ENCODE measurements around the gene F8. TPM values are rescaled to one million over a fixed set of nuclear protein-coding genes. Genes with fewer than 3 reads are reported as not detected.
A peak's percentile ranks its signal among the peaks of the same experiment; 100 is the strongest.

The F8 gene
- total and polyA plus RNA-seq, 2 donors (not counting 1 experiment from before 2014, with no cell fraction given): 4.5 to 7.9 TPM

DNA sequence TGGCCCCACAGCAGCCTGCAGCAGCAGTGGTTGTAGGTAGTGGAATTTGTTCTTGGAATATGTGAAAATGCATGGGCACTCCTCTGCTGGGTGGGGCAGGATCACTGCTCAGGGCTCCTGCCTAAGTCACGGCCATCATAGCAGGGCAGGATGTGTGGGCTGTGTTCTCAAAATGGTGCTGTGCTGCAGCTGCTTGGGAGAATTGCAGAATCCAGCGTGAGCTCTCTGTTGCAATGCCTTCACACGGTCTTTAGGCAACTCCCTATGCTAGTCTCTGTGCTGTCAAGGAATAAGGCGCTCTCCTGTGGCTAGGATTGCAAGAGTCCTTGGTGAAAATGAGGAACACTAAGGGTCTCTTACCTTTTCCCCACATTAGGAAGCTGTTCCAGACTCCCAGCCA, 42.9 kb downstream of the F8 start:
- Histone ChIP-seq H3K36me3 (ENCODE audit: control insufficient read depth, insufficient read depth, low read length) (no peaks in the 10 kb centered on the region), H3K4me2 (ENCODE audit: extremely low read depth, insufficient read depth, low read length) (no peak overlapping the region), H3K27ac (ENCODE audit: insufficient read depth, low read length) (no peak overlapping the region), H3K79me2 (ENCODE audit: control insufficient read depth, insufficient read depth, low read length) (no peaks in the 10 kb centered on the region), H3K27me3 (ENCODE audit: control insufficient read depth, insufficient read depth, low read length) (no peaks in the 10 kb centered on the region), H3K4me3 (replicated peaks in 1 of 4; ENCODE audit: control extremely low read depth in 1 of 4, insufficient read depth in 1 of 4, low read depth in 3 of 4, low read length in 4 of 4) (no peak overlapping the region), H4K20me1 (ENCODE audit: control insufficient read depth, extremely low read depth, insufficient read depth, low read length) (no peaks in the 10 kb centered on the region), H3K9me3 (ENCODE audit: control insufficient read depth, insufficient read depth, low read depth, low read length) (no peaks in the 10 kb centered on the region), H3K9ac (ENCODE audit: insufficient read depth, low read length) (no peak overlapping the region), H3K4me1 (ENCODE audit: control insufficient read depth, extremely low read depth, insufficient read depth, low read length) (no peaks in the 10 kb centered on the region), H2AFZ (ENCODE audit: low read length) (peak overlapping the region; percentile 9)
- TF ChIP-seq EZH2 (IDR thresholded peaks at IDR 0.05; ENCODE audit: low read length, missing control alignments): no peak
- TF ChIP-seq, protein P1, sequence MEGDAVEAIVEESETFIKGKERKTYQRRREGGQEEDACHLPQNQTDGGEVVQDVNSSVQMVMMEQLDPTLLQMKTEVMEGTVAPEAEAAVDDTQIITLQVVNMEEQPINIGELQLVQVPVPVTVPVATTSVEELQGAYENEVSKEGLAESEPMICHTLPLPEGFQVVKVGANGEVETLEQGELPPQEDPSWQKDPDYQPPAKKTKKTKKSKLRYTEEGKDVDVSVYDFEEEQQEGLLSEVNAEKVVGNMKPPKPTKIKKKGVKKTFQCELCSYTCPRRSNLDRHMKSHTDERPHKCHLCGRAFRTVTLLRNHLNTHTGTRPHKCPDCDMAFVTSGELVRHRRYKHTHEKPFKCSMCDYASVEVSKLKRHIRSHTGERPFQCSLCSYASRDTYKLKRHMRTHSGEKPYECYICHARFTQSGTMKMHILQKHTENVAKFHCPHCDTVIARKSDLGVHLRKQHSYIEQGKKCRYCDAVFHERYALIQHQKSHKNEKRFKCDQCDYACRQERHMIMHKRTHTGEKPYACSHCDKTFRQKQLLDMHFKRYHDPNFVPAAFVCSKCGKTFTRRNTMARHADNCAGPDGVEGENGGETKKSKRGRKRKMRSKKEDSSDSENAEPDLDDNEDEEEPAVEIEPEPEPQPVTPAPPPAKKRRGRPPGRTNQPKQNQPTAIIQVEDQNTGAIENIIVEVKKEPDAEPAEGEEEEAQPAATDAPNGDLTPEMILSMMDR (conservative IDR thresholded peaks at IDR 0.05 in 1 of 2, IDR thresholded peaks at IDR 0.05 in 1 of 2; ENCODE audit: low read depth in 1 of 2, low read length in 2 of 2): no peak
- peak in 1 of 2 donors; percentile 0 for DNase-seq (ENCODE audit: low read depth in 2 of 2)

DNA sequence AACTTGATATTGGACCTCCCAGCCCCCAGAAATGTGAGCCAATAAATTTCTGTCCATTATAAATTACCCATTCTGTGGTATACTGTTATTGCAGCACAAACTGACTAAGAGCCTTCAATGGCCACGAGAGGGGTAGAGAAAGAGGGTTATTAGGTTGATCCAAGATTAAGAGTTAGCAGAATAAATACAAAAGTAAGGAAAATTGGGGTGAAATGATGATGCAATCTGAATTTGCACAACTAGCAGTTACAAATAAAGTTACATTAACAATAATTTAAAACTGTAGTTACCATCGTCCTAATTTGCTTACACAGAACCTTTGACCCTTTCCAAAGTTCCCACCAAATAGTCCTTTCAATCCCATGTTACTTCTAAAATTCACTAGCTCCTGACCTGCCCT, 54.2 kb downstream of the F8 start:
- no peaks in the 10 kb centered on the region for H4K20me1 ChIP-seq (ENCODE audit: control insufficient read depth, extremely low read depth, insufficient read depth, low read length)
- no peaks in the 10 kb centered on the region for H3K79me2 ChIP-seq (ENCODE audit: control insufficient read depth, insufficient read depth, low read length)
- H3K27ac ChIP-seq (ENCODE audit: insufficient read depth, low read length): no peak overlapping the region
- H3K9me3 ChIP-seq (ENCODE audit: control insufficient read depth, insufficient read depth, low read depth, low read length): no peaks in the 10 kb centered on the region
- H3K4me1 ChIP-seq (ENCODE audit: control insufficient read depth, extremely low read depth, insufficient read depth, low read length): no peaks in the 10 kb centered on the region
- no peak for DNase-seq (ENCODE audit: low read depth in 2 of 2)
- H3K9ac ChIP-seq (ENCODE audit: insufficient read depth, low read length): no peak overlapping the region
- H3K36me3 ChIP-seq (ENCODE audit: control insufficient read depth, insufficient read depth, low read length): no peaks in the 10 kb centered on the region
- H3K4me3 ChIP-seq (replicated peaks in 1 of 4; ENCODE audit: control extremely low read depth in 1 of 4, insufficient read depth in 1 of 4, low read depth in 3 of 4, low read length in 4 of 4): no peak overlapping the region
- no peak overlapping the region for H3K4me2 ChIP-seq (ENCODE audit: extremely low read depth, insufficient read depth, low read length)
- H2AFZ ChIP-seq (ENCODE audit: low read length): no peak overlapping the region
- no peaks in the 10 kb centered on the region for H3K27me3 ChIP-seq (ENCODE audit: control insufficient read depth, insufficient read depth, low read length)
- no peak for TF ChIP-seq EZH2 (IDR thresholded peaks at IDR 0.05; ENCODE audit: low read length, missing control alignments)
- TF ChIP-seq, protein P1 (conservative IDR thresholded peaks at IDR 0.05 in 1 of 2, IDR thresholded peaks at IDR 0.05 in 1 of 2; ENCODE audit: low read depth in 1 of 2, low read length in 2 of 2): no peak

DNA sequence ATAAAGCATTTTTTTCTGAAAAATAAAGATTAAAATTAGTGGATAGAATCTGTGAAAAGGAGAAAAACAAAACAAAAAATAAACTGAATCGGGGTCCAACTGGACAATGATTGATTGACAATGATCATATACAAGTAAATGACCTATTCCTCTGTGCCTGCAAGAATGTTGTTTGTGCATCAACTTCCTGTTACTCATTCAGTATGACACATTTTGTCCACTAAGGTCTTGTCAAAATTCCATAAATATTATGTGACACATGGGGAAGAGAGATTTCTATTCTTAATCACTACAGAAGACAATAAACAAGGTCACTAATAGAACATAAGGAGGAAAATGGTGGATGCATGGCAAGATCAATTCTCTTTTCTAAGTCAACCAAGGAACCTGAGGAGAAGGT, 54.9 kb downstream of the F8 start:
- H3K36me3 ChIP-seq (ENCODE audit: control insufficient read depth, insufficient read depth, low read length): no peaks in the 10 kb centered on the region
- DNase-seq (ENCODE audit: low read depth in 2 of 2): peak in 1 of 2 donors; percentile 3
- H3K27ac ChIP-seq (ENCODE audit: insufficient read depth, low read length): no peak overlapping the region
- H3K4me2 ChIP-seq (ENCODE audit: extremely low read depth, insufficient read depth, low read length): no peak overlapping the region
- no peak overlapping the region for H3K4me3 ChIP-seq (replicated peaks in 1 of 4; ENCODE audit: control extremely low read depth in 1 of 4, insufficient read depth in 1 of 4, low read depth in 3 of 4, low read length in 4 of 4)
- no peaks in the 10 kb centered on the region for H3K79me2 ChIP-seq (ENCODE audit: control insufficient read depth, insufficient read depth, low read length)
- no peak overlapping the region for H2AFZ ChIP-seq (ENCODE audit: low read length)
- H3K4me1 ChIP-seq (ENCODE audit: control insufficient read depth, extremely low read depth, insufficient read depth, low read length): no peaks in the 10 kb centered on the region
- H3K27me3 ChIP-seq (ENCODE audit: control insufficient read depth, insufficient read depth, low read length): no peaks in the 10 kb centered on the region
- no peaks in the 10 kb centered on the region for H3K9me3 ChIP-seq (ENCODE audit: control insufficient read depth, insufficient read depth, low read depth, low read length)
- TF ChIP-seq EZH2 (IDR thresholded peaks at IDR 0.05; ENCODE audit: low read length, missing control alignments): no peak
- TF ChIP-seq, protein P1 (conservative IDR thresholded peaks at IDR 0.05 in 1 of 2, IDR thresholded peaks at IDR 0.05 in 1 of 2; ENCODE audit: low read depth in 1 of 2, low read length in 2 of 2): no peak
- H3K9ac ChIP-seq (ENCODE audit: insufficient read depth, low read length): no peak overlapping the region
- H4K20me1 ChIP-seq (ENCODE audit: control insufficient read depth, extremely low read depth, insufficient read depth, low read length): no peaks in the 10 kb centered on the region
